H1 (cell line): Measurements from ENCODE around the gene PDS5A. TPM values are rescaled to one million over a fixed set of nuclear protein-coding genes. Genes with fewer than 3 reads are reported as not detected.

Experiments
- CEBPB ChIP-seq: IDR thresholded peaks from 2 replicates; pipeline ENCODE4 v1.6.1; 2012; ENCODE audit warnings: low read depth, low read length
- KDM1A ChIP-seq: fragments of 200-600, 300-600 bp; sonication (generic); IDR thresholded peaks from 2 replicates; pipeline ENCODE4 v1.7.1; 2016; ENCODE audit warnings: mild to moderate bottlenecking, low read length, borderline replicate concordance
- KDM4A ChIP-seq: IDR thresholded peaks from one replicate; pipeline ENCODE4 v1.7.1; 2012; ENCODE audit warnings: low read depth, mild to moderate bottlenecking, moderate library complexity, low read length, inconsistent platforms; ENCODE audit not compliant: severe bottlenecking
- KDM5A ChIP-seq: fragments of 200-600 bp; IDR thresholded peaks from 2 replicates; pipeline ENCODE4 v1.7.1; 2012; ENCODE audit warnings: mild to moderate bottlenecking, low read length, inconsistent platforms, mixed read lengths
- polyA plus RNA-seq, 7 experiments: library from polyadenylated mRNA; depleted of rRNA in 3 of 7; stranded (reverse) in 5 of 7; unstranded in 2 of 7; fragments of >200 nt in 5 of 7; fragments of 200-250 nt in 2 of 7; gene quantifications; 1 replicate in 5 of 7; 2 replicates in 1 of 7; 4 replicates in 1 of 7; pipeline versions ENCODE4 v1.2.1 to v1.2.3, GENCODE V29; 2011 to 2013; ENCODE audit warnings: missing spikeins in 2 of 7, mixed read lengths in 2 of 7
- total RNA-seq: library from RNA; stranded (reverse); fragmentation: NEBNext Ultra II Directional; extraction: Animal tissue kit (Norgen Biotek cat#: 25700); gene quantifications from 2 replicates; pipeline ENCODE4 v1.2.1, GENCODE V29; 2021

Gene PDS5A
- total and polyA plus RNA-seq, 2 of the 8 experiments (the other 6 are each of a cell fraction or from before 2014, with no cell fraction given): 15.5 to 76.6 TPM

DNA sequence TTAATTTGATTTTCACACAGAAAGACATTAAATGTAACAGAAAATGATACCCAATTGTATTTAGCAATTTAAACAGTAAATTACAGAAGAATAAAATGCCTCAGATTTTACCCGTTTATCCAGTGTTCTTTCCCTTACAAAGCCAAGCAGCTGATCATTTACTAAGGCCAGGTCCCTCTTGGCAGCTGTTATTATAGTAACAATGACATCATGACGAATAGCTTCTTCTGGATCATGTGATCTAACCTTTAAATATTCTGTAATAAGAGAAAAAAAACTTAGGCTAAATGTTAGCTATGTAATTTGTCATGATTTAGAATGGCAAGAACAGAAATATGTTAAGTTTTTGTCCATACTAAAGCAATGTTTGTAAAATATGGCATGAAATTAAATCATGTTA lies 69.4 kb downstream of the PDS5A start (continued):
- TF ChIP-seq KDM1A (no peak), KDM4A (no peak), KDM5A (no peak), CEBPB (no peak)
- TF ChIP-seq, all 59 proteins: peak for 0
